ENCODE results near the gene FADS2. TPM values are rescaled to one million over a fixed set of nuclear protein-coding genes. Genes with fewer than 3 reads are reported as not detected.

Gene FADS2
- total RNA-seq, 1 donor from 2014 or later = 278 TPM

DNA sequence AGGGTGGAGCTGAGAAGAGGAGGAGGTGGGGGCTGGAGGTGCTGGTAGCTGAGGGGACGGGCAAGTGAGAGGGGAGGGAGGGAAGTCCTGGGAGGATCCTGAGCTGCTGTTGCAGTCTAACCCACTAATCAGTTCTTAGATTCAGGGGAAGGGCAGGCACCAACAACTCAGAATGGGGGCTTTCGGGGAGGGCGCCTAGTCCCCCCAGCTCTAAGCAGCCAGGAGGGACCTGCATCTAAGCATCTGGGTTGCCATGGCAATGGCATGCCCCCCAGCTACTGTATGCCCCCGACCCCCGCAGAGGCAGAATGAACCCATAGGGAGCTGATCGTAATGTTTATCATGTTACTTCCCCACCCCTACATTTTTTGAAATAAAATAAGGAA, 38.9 kb downstream of the FADS2 start:
- no peak overlapping the region for H3K27ac Mint-ChIP-seq
- no peak for DNase-seq
- intact Hi-C loops (cut with micrococcal nuclease) = no loop called here
- H3K36me3 Mint-ChIP-seq (ENCODE audit: low read depth) = peaks cover 25% of the 10 kb centered on the region
- no peaks in the 10 kb centered on the region for H3K27me3 Mint-ChIP-seq
- no peaks in the 10 kb centered on the region for H3K9me3 Mint-ChIP-seq
- H3K4me3 Mint-ChIP-seq = no peak overlapping the region
- peaks cover 7% of the 10 kb centered on the region for H3K4me1 Mint-ChIP-seq

DNA sequence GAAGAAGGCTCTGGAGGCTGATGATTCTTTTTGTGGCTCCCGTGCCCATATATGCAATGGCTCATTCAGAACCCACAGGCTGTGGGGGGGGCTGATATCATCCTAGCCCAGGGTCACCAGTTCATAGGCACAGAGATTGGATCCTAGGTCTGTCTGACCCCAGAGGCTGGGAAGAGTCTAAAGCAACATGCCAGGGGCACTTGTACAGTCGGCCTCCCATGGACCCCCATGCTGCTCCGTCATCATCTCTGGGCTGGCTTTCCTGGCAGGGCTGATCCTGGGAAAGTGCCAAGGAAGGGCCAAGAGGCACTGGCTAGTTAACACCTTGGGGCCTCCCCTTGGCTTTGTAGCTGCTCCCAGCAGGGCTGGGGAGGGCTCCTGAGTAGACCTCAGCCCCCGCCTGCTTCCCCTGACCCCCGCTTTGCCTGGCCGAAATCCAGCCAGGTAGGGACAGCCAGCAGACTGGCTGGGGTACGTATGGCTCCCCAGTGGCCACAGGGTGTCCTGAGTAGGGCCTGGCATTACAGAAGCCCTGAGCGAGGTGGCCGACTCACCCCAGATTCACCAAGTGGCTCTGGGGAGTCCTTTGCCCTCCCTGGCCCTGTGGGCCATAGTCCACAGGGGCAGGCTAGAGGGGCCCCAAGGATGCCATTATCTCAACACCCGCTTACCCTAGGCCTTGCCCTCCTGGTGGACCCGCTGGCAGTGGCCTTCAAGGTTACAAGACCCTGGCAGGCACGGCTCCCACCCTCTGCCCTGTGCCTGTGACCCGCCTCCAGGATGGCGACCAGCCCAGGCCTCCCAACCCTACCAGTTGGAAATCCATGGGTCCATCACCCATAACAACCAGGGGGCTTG, 40.7 kb downstream of the FADS2 start:
- no peak overlapping the region for H3K27ac Mint-ChIP-seq
- no peaks in the 10 kb centered on the region for H3K9me3 Mint-ChIP-seq
- H3K4me3 Mint-ChIP-seq = no peak overlapping the region
- no peaks in the 10 kb centered on the region for H3K27me3 Mint-ChIP-seq
- H3K4me1 Mint-ChIP-seq = peaks cover 7% of the 10 kb centered on the region
- DNase-seq = no peak
- intact Hi-C loops (cut with micrococcal nuclease) = no loop called here
- peaks cover 16% of the 10 kb centered on the region for H3K36me3 Mint-ChIP-seq (ENCODE audit: low read depth)

GRCh38 chr11:61869429-61869707, 41.3 kb downstream of the FADS2 start:
- no peak for DNase-seq
- Mint-ChIP-seq H3K36me3 (ENCODE audit: low read depth) (peaks cover 15% of the 10 kb centered on the region), H3K9me3 (no peaks in the 10 kb centered on the region), H3K4me3 (no peak overlapping the region), H3K27ac (no peak overlapping the region), H3K27me3 (no peaks in the 10 kb centered on the region), H3K4me1 (peaks cover 7% of the 10 kb centered on the region)
- intact Hi-C loops (cut with micrococcal nuclease) = no loop called here

GRCh38 chr11:61869708-61870451, 41.8 kb downstream of the FADS2 start:
- intact Hi-C loops (cut with micrococcal nuclease) = no loop called here
- DNase-seq = no peak
- Mint-ChIP-seq H3K4me1 (peaks cover 7% of the 10 kb centered on the region), H3K27me3 (no peaks in the 10 kb centered on the region), H3K36me3 (ENCODE audit: low read depth) (peaks cover 11% of the 10 kb centered on the region), H3K4me3 (no peak overlapping the region), H3K9me3 (no peaks in the 10 kb centered on the region), H3K27ac (no peak overlapping the region)

- no peak for DNase-seq
- H3K4me1 Mint-ChIP-seq = peaks cover 7% of the 10 kb centered on the region
- H3K27me3 Mint-ChIP-seq = no peaks in the 10 kb centered on the region
- no peaks in the 10 kb centered on the region for H3K9me3 Mint-ChIP-seq
- intact Hi-C loops (cut with micrococcal nuclease) = loop anchor here (1.0 kb wide), 4 partner anchors 21 to 238 kb away; partner anchors contain the start of gene FADS3
- H3K36me3 Mint-ChIP-seq (ENCODE audit: low read depth) = peaks cover 8% of the 10 kb centered on the region
- peak overlapping the region; percentile 68 for H3K4me3 Mint-ChIP-seq
- H3K27ac Mint-ChIP-seq = no peak overlapping the region
Observed at GRCh38 chr11:61870541-61871031, 42.5 kb downstream of the FADS2 start.

GRCh38 chr11:61871158-61871597, 43.1 kb downstream of the FADS2 start:
- intact Hi-C loops (cut with micrococcal nuclease) = loop anchor here (1.0 kb wide), 4 partner anchors 20 to 237 kb away; partner anchors contain the start of gene FADS3

GRCh38 chr11:61872935-61873565, 45.0 kb downstream of the FADS2 start:
- Mint-ChIP-seq H3K36me3 (ENCODE audit: low read depth) (no peaks in the 10 kb centered on the region), H3K27ac (no peak overlapping the region), H3K4me1 (peaks cover 7% of the 10 kb centered on the region), H3K27me3 (no peaks in the 10 kb centered on the region), H3K9me3 (no peaks in the 10 kb centered on the region), H3K4me3 (no peak overlapping the region)
- no peak for DNase-seq
- intact Hi-C loops (cut with micrococcal nuclease) = no loop called here

More at GRCh38 chr11:61871158-61871597, 43.1 kb downstream of the FADS2 start:
- H3K4me1 Mint-ChIP-seq = peaks cover 7% of the 10 kb centered on the region
- peak overlapping the region; percentile 68 for H3K4me3 Mint-ChIP-seq
- H3K9me3 Mint-ChIP-seq = no peaks in the 10 kb centered on the region
- no peaks in the 10 kb centered on the region for H3K27me3 Mint-ChIP-seq
- peak; percentile 92 for DNase-seq
- peaks cover 3% of the 10 kb centered on the region for H3K36me3 Mint-ChIP-seq (ENCODE audit: low read depth)
- H3K27ac Mint-ChIP-seq = peak overlapping the region; percentile 10

DNA sequence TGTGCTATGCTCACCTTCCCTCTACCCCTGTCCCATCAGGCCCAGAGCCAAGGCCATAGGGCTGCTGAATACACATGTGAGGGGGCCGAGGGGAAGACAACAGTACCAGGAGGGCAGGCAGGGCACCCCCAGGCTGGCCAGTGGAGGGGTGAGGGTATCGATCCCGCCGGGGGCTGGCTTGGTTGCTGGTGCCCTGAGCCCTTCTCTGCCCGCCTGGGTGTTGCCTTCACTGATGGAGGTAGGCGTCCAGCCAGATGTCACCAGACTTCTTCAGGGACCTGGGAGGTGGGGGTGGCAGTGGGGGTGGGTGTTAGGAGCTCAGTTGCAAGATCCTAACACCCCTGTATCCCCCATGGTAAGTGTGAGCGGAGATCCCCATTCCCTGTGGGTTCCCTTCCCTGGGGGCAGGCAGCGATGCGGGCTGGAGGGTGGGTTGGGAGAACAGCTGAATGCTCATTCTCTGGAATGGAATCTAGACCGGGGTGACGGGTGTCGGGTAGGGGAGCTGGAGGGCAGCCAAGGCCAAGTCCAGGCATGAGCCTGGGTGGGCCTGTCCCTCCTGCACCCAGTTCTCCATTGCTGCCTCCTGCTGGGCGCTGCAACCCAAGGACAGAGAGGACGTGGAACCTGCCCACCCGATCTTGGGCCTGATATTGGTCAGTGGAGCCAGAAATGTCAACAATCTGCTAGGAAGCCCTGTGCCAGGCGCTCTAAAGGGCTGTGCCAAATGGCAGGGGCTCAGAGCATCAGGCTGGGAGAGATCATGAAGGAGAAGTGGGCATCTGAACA, 45.7 kb downstream of the FADS2 start:
- intact Hi-C loops (cut with micrococcal nuclease) = no loop called here
- H3K4me3 Mint-ChIP-seq = no peak overlapping the region

GRCh38 chr11:61874377-61874809, 46.3 kb downstream of the FADS2 start:
- Mint-ChIP-seq H3K9me3 (no peaks in the 10 kb centered on the region), H3K4me1 (peaks cover 7% of the 10 kb centered on the region), H3K36me3 (ENCODE audit: low read depth) (no peaks in the 10 kb centered on the region), H3K27me3 (no peaks in the 10 kb centered on the region), H3K27ac (no peak overlapping the region), H3K4me3 (no peak overlapping the region)
- DNase-seq = no peak
- intact Hi-C loops (cut with micrococcal nuclease) = no loop called here

More for the DNA sequence above, 45.7 kb downstream of the FADS2 start:
- DNase-seq = no peak
- Mint-ChIP-seq H3K36me3 (ENCODE audit: low read depth) (no peaks in the 10 kb centered on the region), H3K9me3 (no peaks in the 10 kb centered on the region), H3K27ac (no peak overlapping the region), H3K4me1 (peaks cover 7% of the 10 kb centered on the region), H3K27me3 (no peaks in the 10 kb centered on the region)

- Mint-ChIP-seq H3K4me3 (no peak overlapping the region), H3K9me3 (no peaks in the 10 kb centered on the region), H3K27me3 (no peaks in the 10 kb centered on the region), H3K27ac (no peak overlapping the region), H3K36me3 (ENCODE audit: low read depth) (no peaks in the 10 kb centered on the region), H3K4me1 (peaks cover 7% of the 10 kb centered on the region)
- no peak for DNase-seq
- intact Hi-C loops (cut with micrococcal nuclease) = no loop called here
Observed at GRCh38 chr11:61874853-61875252, 46.8 kb downstream of the FADS2 start.

DNA sequence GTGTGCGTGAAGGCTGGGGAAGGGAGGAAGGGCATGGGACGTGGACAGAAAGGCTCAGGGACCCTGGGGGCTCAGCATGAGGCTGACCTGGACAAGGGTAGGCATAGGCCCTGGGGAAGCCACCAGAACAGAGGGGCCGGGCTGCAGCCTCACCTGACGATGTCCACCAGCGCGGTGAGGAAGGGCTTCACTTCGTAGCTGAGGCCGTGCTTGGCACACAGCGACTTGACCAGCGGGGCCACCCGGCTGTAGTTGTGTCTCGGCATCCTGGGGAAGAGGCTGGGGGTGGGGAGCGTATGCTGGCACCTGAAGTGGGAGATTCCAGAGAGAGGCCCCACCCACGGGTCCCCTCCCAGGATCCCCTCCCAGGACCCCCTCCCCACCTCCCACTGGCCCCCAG, 47.6 kb downstream of the FADS2 start:
- Mint-ChIP-seq H3K27ac (no peak overlapping the region), H3K9me3 (no peaks in the 10 kb centered on the region), H3K4me1 (peaks cover 7% of the 10 kb centered on the region), H3K36me3 (ENCODE audit: low read depth) (no peaks in the 10 kb centered on the region), H3K27me3 (peaks cover 1% of the 10 kb centered on the region), H3K4me3 (no peak overlapping the region)
- DNase-seq = no peak
- intact Hi-C loops (cut with micrococcal nuclease) = no loop called here

DNA sequence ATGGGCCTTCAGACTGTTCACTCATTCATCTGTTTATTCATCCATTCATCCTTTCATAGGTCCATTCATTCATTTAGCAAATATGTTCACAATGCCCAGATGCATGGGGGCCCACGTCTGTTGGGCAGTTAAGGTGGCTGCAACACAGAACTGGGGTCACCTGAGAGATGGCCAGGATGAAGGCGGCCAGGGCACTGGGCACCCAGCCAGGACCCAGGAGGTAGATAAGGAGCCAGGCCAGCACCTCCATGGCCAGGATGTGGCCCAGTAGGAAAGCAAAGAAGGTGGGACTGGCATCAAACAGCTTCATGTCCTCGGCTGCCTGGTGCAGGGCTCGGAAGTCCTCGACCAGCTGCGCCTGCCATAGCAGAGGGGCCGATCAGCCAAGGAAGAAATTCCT, 51.1 kb downstream of the FADS2 start:
- no peak overlapping the region for H3K27ac Mint-ChIP-seq
- no peaks in the 10 kb centered on the region for H3K4me1 Mint-ChIP-seq
- intact Hi-C loops (cut with micrococcal nuclease) = no loop called here
- H3K27me3 Mint-ChIP-seq = peaks cover 1% of the 10 kb centered on the region
- DNase-seq = no peak
- no peak overlapping the region for H3K4me3 Mint-ChIP-seq
- no peaks in the 10 kb centered on the region for H3K9me3 Mint-ChIP-seq
- H3K36me3 Mint-ChIP-seq (ENCODE audit: low read depth) = no peaks in the 10 kb centered on the region

- intact Hi-C loops (cut with micrococcal nuclease) = no loop called here
- no peak overlapping the region for H3K27ac Mint-ChIP-seq
- H3K4me3 Mint-ChIP-seq = no peak overlapping the region
Observed at GRCh38 chr11:61880031-61880430, 51.9 kb downstream of the FADS2 start.

More at GRCh38 chr11:61880031-61880430, 51.9 kb downstream of the FADS2 start:
- H3K4me1 Mint-ChIP-seq = no peaks in the 10 kb centered on the region
- H3K27me3 Mint-ChIP-seq = peaks cover 1% of the 10 kb centered on the region
- DNase-seq = no peak
- H3K36me3 Mint-ChIP-seq (ENCODE audit: low read depth) = no peaks in the 10 kb centered on the region
- no peaks in the 10 kb centered on the region for H3K9me3 Mint-ChIP-seq

Measured in activated CD4-positive, alpha-beta T cell treated with anti-CD3 and anti-CD28 coated beads, Interleukin-2, amount 10 ng/mL, durations not matched to agents 24 days and 14 days (primary cell).